HG03025 (cell line): ENCODE data around the gene CD82.

Experiments
- ATAC-seq: cut with Tn5 transposase; IDR thresholded peaks from one replicate; pipeline ENCODE4 v1.9.1; 2021; ENCODE audit warnings: mild to moderate bottlenecking, moderate library complexity; ENCODE audit not compliant: unreplicated experiment, low FRiP score

The CD82 gene

DNA sequence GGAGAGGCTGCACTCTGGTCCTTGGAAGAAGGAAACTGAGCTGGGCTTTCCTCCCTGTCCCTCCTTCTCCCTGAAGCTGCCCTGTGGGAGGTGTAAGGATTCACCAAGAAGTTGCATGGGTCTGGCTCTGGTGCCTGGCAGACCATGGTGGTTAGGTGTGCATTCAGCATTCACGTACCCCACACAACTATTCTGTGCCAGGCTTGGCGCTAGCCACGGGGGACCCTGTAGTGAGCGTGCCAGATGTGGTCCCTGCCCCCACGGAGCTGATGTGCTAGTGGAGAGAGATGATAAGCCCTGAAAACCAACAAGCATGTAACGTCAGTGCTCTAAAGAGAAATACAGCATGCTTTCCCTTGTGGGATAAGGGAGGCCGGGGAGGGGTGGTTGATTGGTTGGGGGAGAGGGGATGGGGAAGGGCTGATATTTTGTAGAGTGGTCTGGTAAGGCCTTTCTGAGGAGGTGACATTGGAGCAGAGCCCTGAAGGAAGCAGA lies 48.9 kb downstream of the CD82 start:
- no peak for ATAC-seq

DNA sequence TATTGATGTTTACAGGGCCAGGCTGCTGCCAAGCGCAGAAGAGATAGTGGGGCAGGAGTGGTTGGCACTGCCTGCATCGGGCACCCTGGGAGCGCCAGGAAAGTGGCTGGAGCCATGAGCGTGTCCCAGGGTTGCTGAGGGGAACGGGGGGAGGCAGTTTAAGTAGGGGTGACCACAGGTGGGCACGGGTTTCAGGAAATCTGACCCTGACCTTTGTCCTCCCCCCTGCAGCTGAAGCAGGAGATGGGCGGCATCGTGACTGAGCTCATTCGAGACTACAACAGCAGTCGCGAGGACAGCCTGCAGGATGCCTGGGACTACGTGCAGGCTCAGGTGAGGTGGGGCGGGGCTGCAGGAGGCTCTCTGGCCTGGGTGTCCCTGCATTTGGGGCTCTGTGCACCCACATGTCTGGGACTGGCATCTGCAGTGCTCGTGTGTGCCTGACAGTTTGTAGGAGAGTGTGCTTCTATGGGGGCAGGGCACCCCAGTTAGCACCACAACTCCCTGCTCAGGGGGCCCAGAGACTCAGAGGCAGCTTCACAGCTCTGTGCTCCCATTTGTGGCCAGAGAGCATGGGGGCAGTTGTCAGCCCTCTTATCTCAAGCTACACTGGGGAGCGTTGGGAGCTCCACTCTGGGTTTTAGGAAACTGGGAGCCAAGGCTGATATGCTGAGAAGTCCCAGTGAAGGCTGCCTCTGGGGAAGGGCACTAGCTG lies 49.7 kb downstream of the CD82 start:
- ATAC-seq = no peak

DNA sequence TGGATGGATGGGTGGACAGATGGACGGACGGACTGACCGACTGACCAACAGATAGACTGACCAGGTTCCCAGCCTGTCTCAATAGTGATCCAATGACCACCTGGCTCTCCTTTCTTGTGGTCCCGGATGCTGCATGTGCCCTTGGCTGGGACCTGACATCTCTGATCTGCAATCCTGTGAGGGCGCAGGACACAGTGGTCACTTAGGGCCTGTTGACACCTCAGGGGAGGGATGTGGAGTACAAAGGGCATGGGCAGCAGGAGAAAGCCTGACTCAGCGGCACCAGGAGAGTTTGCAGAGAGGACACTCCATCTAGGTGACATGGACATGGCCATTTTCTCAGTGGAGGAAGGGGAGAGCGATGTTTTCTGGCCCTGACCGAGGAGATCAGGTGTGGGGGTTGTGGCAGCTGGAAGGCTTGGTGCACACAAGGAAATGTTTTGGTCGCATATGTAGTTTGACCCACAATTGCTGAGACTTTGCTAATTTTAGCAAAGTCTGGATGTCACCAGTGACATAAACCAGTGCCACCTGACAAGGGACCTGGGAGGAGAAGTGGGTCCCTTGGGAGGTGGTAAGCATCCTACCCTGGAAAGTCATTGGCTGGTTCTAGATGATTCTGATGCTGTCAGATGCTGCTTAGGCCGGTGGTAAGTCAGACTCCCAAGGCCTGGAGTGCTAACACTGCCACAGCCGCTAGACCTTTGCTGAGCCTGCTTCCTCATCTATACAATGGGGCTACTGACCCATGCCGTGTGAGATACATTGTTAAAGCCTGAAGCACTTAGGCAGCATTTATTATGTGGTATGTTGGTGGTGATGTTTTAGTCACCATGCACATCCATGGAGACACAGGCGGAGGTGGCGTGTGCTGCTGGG lies 50.7 kb downstream of the CD82 start:
- ATAC-seq = no peak

DNA sequence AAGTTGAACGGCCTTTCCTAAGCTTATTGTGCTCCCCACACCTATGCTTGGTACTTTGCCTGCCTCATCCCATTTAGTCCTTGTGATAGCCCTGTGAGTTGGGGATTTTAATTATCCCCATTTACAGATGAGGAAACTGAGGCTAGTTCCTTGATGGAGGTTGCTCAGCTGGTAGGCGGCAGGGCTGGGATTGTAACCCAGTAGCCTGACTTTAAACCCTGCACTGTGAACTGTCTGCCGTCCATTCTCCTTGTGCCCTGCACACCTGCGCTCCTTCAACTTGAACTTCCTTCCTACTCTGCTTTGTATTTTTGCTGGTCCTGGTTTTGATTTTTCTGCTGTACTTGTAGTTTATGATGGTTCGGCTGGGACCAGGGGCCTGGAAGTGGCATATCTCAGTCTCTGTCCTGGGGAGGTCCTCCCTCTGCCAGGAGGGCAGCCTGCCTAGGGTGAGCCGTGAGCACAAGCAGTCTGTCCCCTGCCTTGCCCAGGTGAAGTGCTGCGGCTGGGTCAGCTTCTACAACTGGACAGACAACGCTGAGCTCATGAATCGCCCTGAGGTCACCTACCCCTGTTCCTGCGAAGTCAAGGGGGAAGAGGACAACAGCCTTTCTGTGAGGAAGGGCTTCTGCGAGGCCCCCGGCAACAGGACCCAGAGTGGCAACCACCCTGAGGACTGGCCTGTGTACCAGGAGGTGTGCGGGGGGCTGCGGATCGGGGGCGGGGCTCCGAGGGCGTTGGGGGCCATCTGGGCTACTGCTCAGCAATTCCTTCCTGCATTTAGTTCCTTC lies 52.4 kb downstream of the CD82 start:
- no peak for ATAC-seq

DNA sequence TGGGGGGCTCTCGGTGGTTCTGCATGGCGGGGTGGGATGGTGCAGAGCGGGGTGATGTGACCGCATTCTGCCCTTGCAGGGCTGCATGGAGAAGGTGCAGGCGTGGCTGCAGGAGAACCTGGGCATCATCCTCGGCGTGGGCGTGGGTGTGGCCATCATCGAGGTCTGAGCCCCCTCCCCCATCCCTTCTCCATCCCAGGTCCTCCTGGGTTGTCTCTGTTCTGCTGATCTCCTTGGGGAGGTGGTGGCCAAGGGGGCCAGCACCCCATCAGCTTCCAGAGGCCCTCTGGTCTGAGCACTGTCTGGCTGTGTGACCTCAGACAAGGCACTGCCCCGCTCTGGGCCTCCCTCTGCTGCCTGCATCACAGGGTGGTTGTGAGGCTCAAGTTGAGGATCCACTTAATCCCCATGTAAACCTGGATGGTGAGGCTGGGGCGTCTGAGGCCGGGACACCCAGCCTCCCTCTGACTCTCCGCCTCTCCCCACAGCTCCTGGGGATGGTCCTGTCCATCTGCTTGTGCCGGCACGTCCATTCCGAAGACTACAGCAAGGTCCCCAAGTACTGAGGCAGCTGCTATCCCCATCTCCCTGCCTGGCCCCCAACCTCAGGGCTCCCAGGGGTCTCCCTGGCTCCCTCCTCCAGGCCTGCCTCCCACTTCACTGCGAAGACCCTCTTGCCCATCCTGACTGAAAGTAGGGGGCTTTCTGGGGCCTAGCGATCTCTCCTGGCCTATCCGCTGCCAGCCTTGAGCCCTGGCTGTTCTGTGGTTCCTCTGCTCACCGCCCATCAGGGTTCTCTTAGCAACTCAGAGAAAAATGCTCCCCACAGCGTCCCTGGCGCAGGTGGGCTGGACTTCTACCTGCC lies 53.3 kb downstream of the CD82 start:
- no peak for ATAC-seq

DNA sequence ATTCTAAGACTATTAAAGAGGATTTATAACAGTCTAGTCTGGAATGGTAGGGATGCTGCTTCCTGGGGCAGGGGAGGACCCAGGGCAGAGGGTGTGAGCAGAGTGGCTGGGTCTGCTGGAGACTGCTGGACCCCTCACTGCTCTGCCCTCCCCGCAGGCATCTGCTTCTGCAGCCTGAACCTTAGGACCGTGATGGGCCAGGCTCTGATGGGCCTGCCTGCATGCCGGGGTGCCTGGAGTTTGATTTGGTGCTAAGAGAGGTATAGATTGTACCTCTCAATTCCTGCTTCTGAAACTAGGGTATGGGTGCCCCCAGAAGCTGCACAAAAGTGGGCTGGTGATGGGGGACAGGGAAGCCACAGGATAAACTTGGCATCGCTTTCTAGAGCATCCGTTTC lies 54.9 kb downstream of the CD82 start:
- no peak for ATAC-seq

DNA sequence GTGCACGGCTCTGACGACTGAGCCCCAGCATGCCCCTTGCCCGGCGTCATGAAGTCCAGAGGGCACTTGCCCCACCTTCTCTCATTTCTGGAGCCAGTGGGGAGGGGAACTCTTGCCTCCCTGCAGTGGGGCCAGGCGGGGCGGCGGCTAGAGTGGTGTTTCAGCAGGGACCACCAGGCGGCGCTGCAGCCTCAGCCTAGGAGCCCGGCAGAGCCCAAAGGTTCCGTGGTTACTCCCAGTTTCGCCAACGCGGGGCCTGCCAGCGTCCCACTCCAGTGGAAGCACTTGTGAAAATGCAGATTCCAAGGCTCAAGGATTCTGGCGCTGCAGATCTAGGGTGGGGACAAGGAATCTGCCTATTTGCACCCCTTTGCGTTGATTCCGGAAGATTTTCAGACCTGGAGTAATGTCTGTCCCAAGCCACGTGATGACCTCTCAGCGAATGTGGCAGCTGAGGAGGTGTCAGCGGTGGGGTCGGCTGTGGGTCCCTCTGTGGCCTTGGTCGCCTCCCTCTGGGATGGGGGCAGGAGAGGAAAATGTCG lies 55.7 kb downstream of the CD82 start:
- ATAC-seq = no peak

DNA sequence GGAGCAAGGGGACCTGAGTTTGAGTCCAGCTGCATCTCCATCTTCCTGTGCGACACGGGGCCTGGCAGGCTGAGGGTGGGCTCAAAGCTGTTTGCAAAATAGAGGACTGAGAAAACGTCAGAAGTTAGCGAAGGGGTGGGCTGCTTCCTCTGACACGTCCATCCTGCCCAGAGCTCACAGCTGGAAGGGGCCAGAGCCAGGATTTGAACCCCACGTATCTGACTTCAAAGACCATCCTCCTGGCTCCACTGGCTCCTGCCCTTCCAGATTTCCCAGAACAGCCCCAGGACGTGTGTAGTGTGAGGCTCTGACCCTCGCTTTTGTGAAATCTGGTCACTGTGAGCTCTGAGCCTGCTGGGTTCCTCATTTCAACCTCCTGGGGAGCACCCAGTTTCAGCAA lies 56.3 kb downstream of the CD82 start:
- no peak for ATAC-seq

DNA sequence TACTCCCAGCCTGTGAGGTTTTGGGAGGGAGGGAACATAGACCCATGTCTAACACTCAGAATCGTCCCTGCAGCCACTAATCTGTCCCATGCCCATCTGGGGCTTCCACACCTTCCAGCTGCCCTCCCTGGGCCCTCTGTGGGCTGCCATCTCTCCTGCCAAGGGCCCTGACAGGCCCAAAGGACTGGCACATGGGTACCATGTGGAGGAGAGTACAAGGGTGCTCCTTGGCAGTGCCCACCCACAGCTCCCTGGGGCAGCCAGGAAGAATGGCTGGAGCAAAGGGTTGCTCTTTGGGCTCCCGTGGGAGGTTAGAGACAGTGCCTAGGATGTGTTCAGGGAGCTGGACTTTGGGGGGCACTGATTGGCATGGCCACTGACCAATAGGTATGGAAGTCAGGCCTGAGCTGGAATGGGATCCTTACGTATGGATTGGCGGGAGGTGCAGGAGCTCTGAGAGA lies 56.8 kb downstream of the CD82 start:
- no peak for ATAC-seq

DNA sequence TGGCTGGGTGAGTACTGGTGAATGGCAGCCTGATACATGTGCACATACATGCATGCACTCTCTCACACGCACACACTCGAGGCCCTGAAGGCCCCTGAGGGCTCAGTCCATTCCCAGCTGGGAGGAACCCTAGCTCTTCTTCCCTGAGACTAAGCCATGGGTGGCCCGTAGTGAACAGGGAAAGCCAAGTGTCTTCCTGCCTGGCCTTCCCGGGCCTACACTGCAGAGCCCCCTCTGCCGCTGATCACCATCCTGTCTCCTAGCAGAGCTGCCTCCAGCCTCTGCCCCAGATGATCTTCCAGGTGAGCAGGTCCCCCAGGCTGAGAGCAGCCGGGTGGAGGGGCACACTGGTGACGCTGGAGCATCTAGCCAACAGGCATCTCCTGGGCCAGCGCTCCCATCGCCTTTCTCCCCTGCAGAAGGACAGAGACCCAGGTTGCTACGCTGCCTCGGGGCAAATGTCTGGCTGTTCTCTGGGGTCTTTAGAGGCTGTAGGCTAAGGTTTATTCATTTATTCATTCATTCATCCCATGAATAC lies 57.3 kb downstream of the CD82 start:
- ATAC-seq = no peak

DNA sequence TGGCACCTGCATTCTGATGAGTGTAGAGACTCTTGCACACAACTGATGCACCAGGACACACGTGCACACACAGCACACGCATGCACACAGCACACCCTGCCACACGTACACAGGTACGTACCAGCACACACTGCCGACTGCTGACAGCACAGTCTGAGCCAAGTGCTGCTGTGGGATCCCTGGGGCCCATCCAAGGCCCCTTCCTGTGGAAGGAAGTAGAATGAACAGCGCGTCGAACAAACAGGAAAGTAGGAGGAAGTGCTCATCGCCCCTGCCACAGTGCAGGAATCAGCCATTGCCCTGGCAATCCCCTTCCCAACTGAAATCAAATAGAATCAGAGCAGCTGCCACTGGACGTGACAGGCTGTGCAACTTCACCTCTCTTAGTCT lies 57.9 kb downstream of the CD82 start:
- ATAC-seq = no peak

DNA sequence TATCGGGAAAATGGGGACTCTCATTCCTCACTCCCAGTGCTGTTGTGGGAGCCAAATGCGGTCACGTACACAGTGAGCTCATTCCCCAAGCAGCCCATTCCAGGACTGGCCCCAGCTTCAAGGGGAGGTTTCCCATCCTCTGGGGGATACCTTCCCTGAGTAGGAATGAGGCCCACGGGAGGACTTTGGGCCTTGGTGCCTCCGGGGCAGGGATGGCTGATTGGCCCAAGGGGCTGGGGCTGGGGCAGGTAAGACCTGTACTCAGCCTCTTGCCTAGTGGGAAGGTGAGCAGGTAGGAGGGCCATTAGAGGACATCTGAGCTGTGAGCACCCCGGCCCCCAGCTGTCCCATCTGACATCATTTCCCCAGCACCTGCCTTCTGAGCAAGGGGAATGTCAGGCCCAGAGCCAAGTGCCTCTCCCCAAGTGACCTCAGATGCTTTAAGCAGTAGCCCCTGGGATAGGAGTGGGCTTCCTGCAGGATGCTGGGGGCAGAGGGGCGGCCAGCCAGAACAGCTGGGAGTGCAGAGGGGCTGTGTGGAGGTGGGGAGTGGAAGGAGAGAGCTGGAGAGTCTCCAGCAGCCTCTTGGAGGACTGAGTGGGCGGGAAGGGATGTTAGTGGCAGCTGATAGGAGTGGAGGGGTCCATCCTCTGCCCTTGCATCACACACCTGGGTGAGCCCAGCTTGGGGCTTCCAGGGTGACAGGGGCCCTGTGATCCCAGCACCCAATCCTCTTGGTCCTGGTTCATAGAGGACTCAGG lies 58.4 kb downstream of the CD82 start:
- ATAC-seq = no peak

DNA sequence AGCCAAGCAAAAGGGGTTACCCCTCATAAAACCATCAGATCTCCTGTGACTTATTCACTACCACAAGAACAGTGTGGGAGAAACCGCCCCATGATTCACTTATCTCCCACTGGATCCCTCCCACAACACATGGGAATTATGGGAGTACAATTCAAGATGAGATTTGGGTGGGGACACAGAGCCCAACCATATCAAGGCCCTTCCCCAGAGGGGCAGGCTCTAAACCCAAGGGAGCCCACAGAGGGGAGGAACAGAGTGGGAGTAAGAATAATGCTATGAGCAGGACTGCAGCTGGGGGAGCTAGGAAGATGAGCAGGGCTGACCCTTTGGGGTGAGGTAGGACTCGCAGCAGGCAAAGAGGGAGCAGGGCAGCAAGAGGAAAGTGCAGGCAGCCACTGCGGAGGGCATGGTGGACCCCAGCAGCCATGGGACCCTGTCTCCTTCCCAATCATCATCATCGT lies 59.3 kb downstream of the CD82 start:
- no peak for ATAC-seq

DNA sequence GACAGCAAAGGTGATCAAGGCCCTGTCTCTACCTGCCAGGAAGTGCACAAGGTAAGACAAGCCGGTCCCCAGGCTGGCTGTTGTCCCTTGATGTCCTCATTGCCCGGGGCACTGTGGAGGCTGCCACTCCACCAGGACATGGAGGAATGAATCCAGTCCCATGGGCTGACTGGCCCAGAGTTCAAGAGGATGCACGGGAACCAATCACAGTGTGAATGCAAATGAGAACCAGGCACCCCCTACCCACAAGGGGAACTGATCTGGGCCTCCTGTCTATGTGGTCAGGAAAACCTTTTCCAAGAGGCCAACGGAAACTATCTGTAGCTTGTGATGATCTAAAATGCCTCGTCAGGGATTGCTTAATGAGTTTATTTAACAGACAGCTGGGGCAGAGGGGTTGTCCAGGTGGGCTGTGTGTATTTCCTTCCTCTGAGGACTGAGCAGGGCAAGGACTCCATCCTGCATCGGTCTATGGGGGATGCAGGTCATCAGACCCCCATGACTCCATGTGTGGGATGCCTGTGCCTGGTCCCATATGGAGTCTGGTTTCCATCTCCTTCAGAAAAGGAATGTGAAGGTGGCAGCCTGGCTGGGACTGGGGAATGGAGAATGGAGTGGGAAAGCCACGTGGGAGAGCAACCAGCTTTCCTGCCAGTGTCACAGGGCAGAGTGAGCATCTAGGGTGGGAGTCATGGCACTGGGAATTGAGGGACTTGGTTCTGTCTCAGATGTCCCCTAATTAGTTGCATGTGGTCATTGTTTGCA lies 60.5 kb downstream of the CD82 start:
- ATAC-seq = no peak

DNA sequence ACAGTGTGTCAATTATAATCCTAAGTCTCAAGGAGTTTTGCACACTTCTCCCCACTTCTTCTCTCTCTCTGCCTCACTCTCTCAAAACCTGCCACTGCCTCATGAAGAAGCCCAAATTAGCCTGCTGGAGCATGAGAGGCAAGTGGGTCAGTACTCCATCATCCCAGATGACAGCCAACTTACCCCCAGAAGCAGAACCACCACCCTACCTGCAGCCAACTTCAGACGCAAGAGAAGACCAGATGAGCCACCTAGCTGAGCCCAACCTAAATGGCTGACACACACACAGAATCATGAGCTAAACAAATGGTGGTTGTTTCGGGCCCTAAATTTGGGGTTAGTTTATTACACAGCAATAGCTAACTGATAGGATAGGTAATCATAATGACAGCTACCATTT lies 61.2 kb downstream of the CD82 start:
- no peak for ATAC-seq

DNA sequence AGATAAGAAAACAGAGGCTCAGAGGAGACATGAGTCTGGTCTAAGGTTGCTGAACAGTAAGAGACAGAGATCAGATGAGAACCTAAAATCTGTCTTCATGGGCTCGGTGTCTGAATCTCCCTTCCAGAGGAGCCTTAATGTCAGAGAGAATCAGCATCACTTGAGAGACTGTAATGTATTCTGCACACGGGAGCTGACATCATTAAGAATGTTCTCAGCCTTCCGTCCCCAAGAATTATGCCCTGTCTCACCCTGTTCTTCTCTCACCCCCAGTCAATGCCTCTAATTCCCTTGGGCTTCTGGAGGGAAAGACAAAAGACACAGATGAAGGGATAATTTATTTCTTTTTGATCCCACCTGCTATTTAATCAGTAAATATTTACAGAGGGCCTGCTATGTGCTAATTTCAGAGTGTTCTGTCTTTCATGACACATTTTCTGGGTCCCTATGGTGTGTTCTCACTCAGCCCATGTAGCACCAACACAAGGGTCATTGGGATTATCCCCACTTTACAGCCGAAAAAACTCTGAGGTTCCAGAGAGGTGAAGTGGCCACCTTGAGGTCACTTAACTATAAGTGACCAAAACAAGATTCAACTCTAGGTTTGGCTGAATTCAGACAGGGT lies 61.8 kb downstream of the CD82 start:
- no peak for ATAC-seq

DNA sequence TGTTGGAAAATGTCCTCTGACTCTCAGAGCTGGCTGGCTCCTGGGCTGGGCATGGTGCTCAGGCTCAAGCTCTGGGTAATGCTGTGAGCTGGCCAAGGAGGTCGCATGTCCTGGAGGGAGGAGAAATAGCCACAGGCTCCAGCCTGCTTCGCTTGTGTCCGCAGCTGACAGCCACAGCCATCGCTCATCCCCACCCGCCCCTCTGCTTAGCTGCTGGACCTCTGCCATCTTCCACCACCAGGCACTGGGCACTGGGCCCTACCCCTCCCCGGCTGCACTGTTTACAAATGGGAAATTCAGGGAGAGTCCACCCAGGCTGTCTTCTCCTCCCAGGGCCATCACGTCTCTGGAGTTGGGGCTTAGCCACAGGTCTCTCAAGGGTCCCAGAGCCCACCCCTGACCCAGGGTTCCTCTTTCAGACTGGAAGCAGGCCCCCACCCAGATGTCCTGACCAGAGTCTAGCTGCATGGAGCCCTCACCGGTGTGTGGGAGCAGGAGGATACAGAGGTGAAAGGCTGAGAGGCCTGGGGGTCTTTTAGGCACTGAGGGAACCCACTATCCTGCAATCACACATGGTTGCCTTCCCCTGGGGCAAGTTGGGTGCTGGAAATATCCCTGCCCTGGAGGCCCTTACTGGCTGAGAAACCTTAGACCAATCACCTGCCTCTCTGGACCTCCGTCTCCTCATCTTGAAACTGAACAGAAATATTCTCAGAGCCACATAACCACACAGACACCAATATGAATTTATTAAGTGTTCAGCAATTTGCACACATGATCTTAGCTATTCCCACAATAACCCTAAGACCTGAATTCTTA lies 62.7 kb downstream of the CD82 start:
- no peak for ATAC-seq
